Testis (tissue), 2 donors: ENCODE measurements around the gene DCN.

Experiments used
- POLR2A ChIP-seq: fragments of 450-650 bp; IDR thresholded peaks from one replicate; pipeline ENCODE4 v1.6.1; 2017; ENCODE audit warnings: antibody characterized with exemption, mild to moderate bottlenecking, moderate library complexity
- TF ChIP-seq, protein P1 (sequence below), 3 experiments: fragments of 450-650 bp in 2 of 3; fragments of 200-600 bp in 1 of 3; sonication (generic) in 1 of 3; IDR thresholded peaks; one replicate each; pipeline ENCODE4 v1.5.1; 2016 to 2019; ENCODE audit warnings: antibody characterized with exemption in 3 of 3, mild to moderate bottlenecking in 2 of 3, moderate library complexity in 1 of 3

DNA sequence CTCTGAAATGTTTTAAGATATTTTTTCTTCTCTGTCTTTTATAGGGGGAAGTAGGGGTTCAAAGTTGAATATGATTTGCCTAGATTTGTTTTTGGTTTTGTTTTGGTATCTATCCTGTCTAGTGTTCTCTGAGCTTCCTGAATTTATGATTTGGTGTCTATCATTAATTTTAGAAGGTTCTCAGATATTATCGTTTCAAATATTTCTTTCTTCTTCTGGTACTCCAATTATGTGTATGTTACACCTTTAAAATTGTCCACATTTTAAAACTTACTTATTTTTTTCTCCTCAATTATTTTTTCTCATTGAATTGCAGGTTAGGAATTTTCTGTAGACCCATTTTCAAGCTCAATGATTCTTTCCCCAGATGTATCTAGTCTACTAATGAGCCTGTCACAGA, 13.8 kb upstream of the DCN start:
- no peak for TF ChIP-seq POLR2A
- TF ChIP-seq, protein P1, sequence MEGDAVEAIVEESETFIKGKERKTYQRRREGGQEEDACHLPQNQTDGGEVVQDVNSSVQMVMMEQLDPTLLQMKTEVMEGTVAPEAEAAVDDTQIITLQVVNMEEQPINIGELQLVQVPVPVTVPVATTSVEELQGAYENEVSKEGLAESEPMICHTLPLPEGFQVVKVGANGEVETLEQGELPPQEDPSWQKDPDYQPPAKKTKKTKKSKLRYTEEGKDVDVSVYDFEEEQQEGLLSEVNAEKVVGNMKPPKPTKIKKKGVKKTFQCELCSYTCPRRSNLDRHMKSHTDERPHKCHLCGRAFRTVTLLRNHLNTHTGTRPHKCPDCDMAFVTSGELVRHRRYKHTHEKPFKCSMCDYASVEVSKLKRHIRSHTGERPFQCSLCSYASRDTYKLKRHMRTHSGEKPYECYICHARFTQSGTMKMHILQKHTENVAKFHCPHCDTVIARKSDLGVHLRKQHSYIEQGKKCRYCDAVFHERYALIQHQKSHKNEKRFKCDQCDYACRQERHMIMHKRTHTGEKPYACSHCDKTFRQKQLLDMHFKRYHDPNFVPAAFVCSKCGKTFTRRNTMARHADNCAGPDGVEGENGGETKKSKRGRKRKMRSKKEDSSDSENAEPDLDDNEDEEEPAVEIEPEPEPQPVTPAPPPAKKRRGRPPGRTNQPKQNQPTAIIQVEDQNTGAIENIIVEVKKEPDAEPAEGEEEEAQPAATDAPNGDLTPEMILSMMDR (IDR thresholded peaks at IDR 0.05): no peak
